ENCODE results near the gene CSNK1A1. TPM values are rescaled to one million over a fixed set of nuclear protein-coding genes. Genes with fewer than 3 reads are reported as not detected.

Gene CSNK1A1
- polyA plus RNA-seq, 3 donors: 75.7 to 131 (median 103) TPM

DNA sequence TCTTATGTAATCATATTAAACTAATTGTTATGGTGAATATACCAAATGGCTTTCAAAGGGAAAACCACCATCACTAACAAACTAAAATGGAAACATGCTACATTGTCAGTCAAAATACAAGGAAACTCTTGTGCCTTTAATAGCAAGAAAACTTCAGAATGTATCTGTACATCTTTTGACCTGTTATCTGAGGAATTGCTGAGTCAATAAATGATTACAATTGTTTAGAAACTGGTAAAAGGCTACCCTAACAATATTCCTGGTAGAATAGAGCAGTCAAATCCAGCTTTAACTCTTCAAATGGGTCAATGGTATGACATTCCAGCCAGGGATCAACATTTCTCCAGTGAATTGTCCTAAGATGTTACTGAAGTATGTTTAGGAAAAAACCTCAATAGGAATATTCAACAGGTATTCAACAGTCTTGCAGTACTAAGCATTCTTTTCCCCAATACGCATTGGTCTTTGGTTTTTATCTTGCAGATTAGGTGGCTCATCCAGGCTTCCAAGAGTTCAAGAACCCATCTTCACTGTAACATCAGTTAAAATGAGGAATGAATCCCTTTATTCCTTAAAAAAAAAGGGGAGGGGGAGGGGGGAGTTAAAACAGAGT, 52.4 kb downstream of the CSNK1A1 start:
- H3K9me3 Mint-ChIP-seq: no peaks in the 10 kb centered on the region
- H3K36me3 ChIP-seq (replicated peaks in 1 of 2; ENCODE audit: control insufficient read depth in 1 of 2, insufficient read depth in 2 of 2, low read length in 2 of 2): peaks cover 86 to 100% of the 10 kb centered on the region in 2 donors

DNA sequence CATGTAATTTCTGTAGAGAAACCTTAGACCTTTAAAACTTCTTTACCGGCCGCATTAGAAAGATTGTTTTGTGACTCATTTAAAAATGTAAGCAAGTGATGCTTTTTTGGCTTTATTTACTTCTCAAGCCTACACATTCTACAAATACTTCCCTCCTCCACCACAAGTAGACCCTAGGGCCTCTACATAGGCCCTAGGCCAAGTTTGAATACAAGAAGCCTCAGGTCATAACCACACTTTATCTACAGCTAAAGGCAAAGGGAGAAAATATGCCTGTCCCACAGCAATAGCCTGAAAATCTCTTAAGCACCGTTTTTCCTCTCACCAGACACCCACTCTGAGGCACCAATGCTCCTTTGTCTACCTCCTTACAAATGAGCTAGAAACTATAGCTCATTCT, 53.9 kb downstream of the CSNK1A1 start:
- H2AFZ ChIP-seq (ENCODE audit: insufficient read depth, low read depth, low read length, poor library complexity, severe bottlenecking): no peak overlapping the region
- H3K27me3 ChIP-seq (ENCODE audit: control insufficient read depth in 2 of 2, insufficient read depth in 2 of 2, low read length in 2 of 2): no peaks in the 10 kb centered on the region
- H3K9ac ChIP-seq (ENCODE audit: insufficient read depth, low read length, poor library complexity, severe bottlenecking): no peak overlapping the region
- Mint-ChIP-seq H3K27me3 (ENCODE audit: low read depth in 3 of 3) (no peaks in the 10 kb centered on the region), H3K4me3 (no peak overlapping the region), H3K36me3 (peaks cover 64 to 82% of the 10 kb centered on the region in 2 donors), H3K4me1 (no peaks in the 10 kb centered on the region), H3K27ac (peak overlapping the region in 3 of 7 donors; percentile 8 to 66 (median 11)), H3K9me3 (no peaks in the 10 kb centered on the region)
- no peak overlapping the region for H3K4me2 ChIP-seq (replicated peaks; ENCODE audit: extremely low read depth, low read length, poor library complexity, severe bottlenecking)
- peaks cover 77 to 92% of the 10 kb centered on the region in 2 donors for H3K36me3 ChIP-seq (replicated peaks in 1 of 2; ENCODE audit: control insufficient read depth in 1 of 2, insufficient read depth in 2 of 2, low read length in 2 of 2)
- intact Hi-C loops (cut with micrococcal nuclease): no loop called here
- H3K4me3 ChIP-seq (replicated peaks in 1 of 3; ENCODE audit: low read depth in 2 of 3, low read length in 3 of 3): no peak overlapping the region
- WGBS (ENCODE audit: insufficient coverage): 70% methylated on average over 1 of the region's 3 CpGs
- peak overlapping the region in 1 of 2 donors; percentile 2 for H3K27ac ChIP-seq (ENCODE audit: low read depth in 1 of 2, low read length in 2 of 2)
- H3K79me2 ChIP-seq (ENCODE audit: insufficient read depth, low read length): no peaks in the 10 kb centered on the region
- H3K9me3 ChIP-seq (replicated peaks in 1 of 2; ENCODE audit: control insufficient read depth in 1 of 2, insufficient read depth in 1 of 2, low read length in 2 of 2): no peaks in the 10 kb centered on the region
- peaks cover 38% of the 10 kb centered on the region for H4K20me1 ChIP-seq (ENCODE audit: insufficient read depth, low read length)
- no peaks in the 10 kb centered on the region for H3K4me1 ChIP-seq (ENCODE audit: control insufficient read depth in 1 of 2, insufficient read depth in 2 of 2, low read length in 2 of 2)
- no peak for DNase-seq
- TF ChIP-seq, protein P1, sequence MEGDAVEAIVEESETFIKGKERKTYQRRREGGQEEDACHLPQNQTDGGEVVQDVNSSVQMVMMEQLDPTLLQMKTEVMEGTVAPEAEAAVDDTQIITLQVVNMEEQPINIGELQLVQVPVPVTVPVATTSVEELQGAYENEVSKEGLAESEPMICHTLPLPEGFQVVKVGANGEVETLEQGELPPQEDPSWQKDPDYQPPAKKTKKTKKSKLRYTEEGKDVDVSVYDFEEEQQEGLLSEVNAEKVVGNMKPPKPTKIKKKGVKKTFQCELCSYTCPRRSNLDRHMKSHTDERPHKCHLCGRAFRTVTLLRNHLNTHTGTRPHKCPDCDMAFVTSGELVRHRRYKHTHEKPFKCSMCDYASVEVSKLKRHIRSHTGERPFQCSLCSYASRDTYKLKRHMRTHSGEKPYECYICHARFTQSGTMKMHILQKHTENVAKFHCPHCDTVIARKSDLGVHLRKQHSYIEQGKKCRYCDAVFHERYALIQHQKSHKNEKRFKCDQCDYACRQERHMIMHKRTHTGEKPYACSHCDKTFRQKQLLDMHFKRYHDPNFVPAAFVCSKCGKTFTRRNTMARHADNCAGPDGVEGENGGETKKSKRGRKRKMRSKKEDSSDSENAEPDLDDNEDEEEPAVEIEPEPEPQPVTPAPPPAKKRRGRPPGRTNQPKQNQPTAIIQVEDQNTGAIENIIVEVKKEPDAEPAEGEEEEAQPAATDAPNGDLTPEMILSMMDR (IDR thresholded peaks at IDR 0.05): no peak

More for the DNA sequence above, 52.4 kb downstream of the CSNK1A1 start:
- intact Hi-C loops (cut with micrococcal nuclease): loop anchor here in 1 of 2 donors (1.0 kb wide), 1 partner anchor 10 kb away; no protein-coding TSS in a partner anchor
- TF ChIP-seq, protein P1 (IDR thresholded peaks at IDR 0.05): no peak
- H3K27ac Mint-ChIP-seq: no peak overlapping the region
- Histone ChIP-seq H4K20me1 (ENCODE audit: insufficient read depth, low read length) (peaks cover 48% of the 10 kb centered on the region), H3K4me2 (replicated peaks; ENCODE audit: extremely low read depth, low read length, poor library complexity, severe bottlenecking) (no peak overlapping the region), H3K9ac (ENCODE audit: insufficient read depth, low read length, poor library complexity, severe bottlenecking) (no peak overlapping the region), H2AFZ (ENCODE audit: insufficient read depth, low read depth, low read length, poor library complexity, severe bottlenecking) (no peak overlapping the region), H3K4me3 (replicated peaks in 1 of 3; ENCODE audit: low read depth in 2 of 3, low read length in 3 of 3) (no peak overlapping the region), H3K4me1 (ENCODE audit: control insufficient read depth in 1 of 2, insufficient read depth in 2 of 2, low read length in 2 of 2) (no peaks in the 10 kb centered on the region), H3K27me3 (ENCODE audit: control insufficient read depth in 2 of 2, insufficient read depth in 2 of 2, low read length in 2 of 2) (no peaks in the 10 kb centered on the region), H3K79me2 (ENCODE audit: insufficient read depth, low read length) (no peaks in the 10 kb centered on the region), H3K9me3 (replicated peaks in 1 of 2; ENCODE audit: control insufficient read depth in 1 of 2, insufficient read depth in 1 of 2, low read length in 2 of 2) (no peaks in the 10 kb centered on the region), H3K27ac (ENCODE audit: low read depth in 1 of 2, low read length in 2 of 2) (no peak overlapping the region)
- no CpG with 5 or more reads among the region's 1 CpG for WGBS (ENCODE audit: insufficient coverage)
- H3K27me3 Mint-ChIP-seq (ENCODE audit: low read depth in 3 of 3): no peaks in the 10 kb centered on the region
- H3K4me3 Mint-ChIP-seq: no peak overlapping the region
- H3K36me3 Mint-ChIP-seq: peaks cover 68 to 87% of the 10 kb centered on the region in 2 donors
- no peaks in the 10 kb centered on the region for H3K4me1 Mint-ChIP-seq
- no peak for DNase-seq
